ENCODE measurements around the gene ATP1A1. TPM values are rescaled to one million over a fixed set of nuclear protein-coding genes. Genes with fewer than 3 reads are reported as not detected.

ATP1A1 gene
- total and polyA plus RNA-seq, 9 of the 15 experiments (the other 6 are each of a cell fraction or from before 2014, with no cell fraction given): 99.3 to 513 (median 234) TPM

DNA sequence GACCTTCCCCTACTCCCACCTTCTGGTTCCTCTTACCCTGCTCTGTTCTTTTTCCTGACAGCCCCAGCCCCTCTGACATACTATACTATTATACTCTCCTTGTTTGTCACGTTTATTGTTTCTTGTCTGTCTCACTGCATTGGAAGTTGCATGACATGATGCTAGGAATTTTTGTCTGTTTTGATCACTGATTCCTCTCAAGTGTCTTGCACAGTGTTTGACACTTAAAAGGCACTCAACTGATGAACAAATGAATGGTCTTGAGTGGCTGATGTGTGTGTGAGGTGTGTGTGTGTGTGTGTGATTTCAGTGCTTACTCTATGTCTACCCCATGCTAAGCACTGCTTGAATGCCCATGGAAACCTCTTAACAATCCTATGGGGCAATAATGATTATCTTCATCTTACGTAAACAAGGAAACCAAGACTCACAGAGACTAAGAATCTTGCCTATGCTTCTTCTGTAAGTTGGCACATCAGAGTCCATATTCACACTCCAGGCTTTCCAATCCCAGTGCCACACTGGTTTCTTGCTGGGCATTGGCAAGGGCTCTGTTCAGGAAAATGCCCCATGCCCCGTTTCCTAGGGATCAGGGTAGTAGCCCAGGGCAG lies 59.7 kb downstream of the ATP1A1 start:
- Histone ChIP-seq H3K4me3 (no peak overlapping the region), H4K20me1 (replicated peaks; ENCODE audit: control insufficient read depth, insufficient read depth, low read length) (no peaks in the 10 kb centered on the region), H3K4me2 (ENCODE audit: insufficient read depth, low read length) (no peak overlapping the region; the same call in 1 of the 2 replicates), H3K9me1 (ENCODE audit: control insufficient read depth, insufficient read depth, low read length) (no peaks in the 10 kb centered on the region), H3K79me2 (ENCODE audit: control insufficient read depth, insufficient read depth, low read length) (no peaks in the 10 kb centered on the region), H2AFZ (ENCODE audit: low read depth, low read length) (peak overlapping the region; percentile 51), H3K9me3 (replicated peaks; ENCODE audit: control insufficient read depth, insufficient read depth, low read depth, low read length) (no peaks in the 10 kb centered on the region), H3K9ac (ENCODE audit: insufficient read depth in 1 of 2, low read depth in 2 of 2, low read length in 2 of 2) (0 out of 4 replicates have a peak overlapping the region, but pooled peaks of 1 of the 2 experiments have one; percentile 66), H3K36me3 (ENCODE audit: control insufficient read depth, insufficient read depth, low read length) (no peaks in the 10 kb centered on the region), H3K27me3 (ENCODE audit: control insufficient read depth in 2 of 2, insufficient read depth in 2 of 2, low read length in 2 of 2) (no peaks in the 10 kb centered on the region), H3K4me1 (replicated peaks in 1 of 2; ENCODE audit: control insufficient read depth in 2 of 2, insufficient read depth in 2 of 2, low read length in 2 of 2) (peaks cover 16 to 29% of the 10 kb centered on the region in 2 experiments; a peak in 4 of 5 replicates), H3K27ac (ENCODE audit: extremely low read depth, low read depth, low read length) (no peak overlapping the region)
- ChIA-PET POLR2A (interaction anchor here (0.5 to 2.1 kb wide), 6 partner anchors 9 to 1677 kb away, joined by 3 to 8 read pairs (median 3); no protein-coding TSS in a partner anchor), CTCF (ENCODE audit: low intra/inter-chr PET ratio) (no interaction called here)
- peak; percentile 23 for FAIRE-seq
- no peak for DNase-seq (ENCODE audit: extremely low read depth in 1 of 4, low spot score in 3 of 4)
- TF ChIP-seq FOXA3 (CRISPR knock-in tag; conservative IDR thresholded peaks at IDR 0.05 in 1 of 2, IDR thresholded peaks at IDR 0.05 in 1 of 2) (peak in 1 of 2 experiments; percentile 56; a peak in 2 of 4 replicates), BRD4 (IDR thresholded peaks at IDR 0.05) (no peak), EP400 (IDR thresholded peaks at IDR 0.05) (0 out of 2 replicates have a peak, but pooled peaks have one; percentile 14), CEBPG (CRISPR knock-in tag; IDR thresholded peaks at IDR 0.05) (no peak), CEBPG (tag; conservative IDR thresholded peaks at IDR 0.05 in 1 of 2, IDR thresholded peaks at IDR 0.05 in 1 of 2) (0 out of 4 replicates have a peak, but pooled peaks of 1 of the 2 experiments have one; percentile 26), POLR2A (conservative IDR thresholded peaks at IDR 0.05) (no peak), CEBPB (tag; IDR thresholded peaks at IDR 0.05) (peak; percentile 58)
- in situ Hi-C loops (cut with MboI) (no loop called here), intact Hi-C loops (cut with micrococcal nuclease) (no loop called here)
- no TSS peak for BruUV-seq (replicated peaks)
- 57% methylated on average over 3 of the region's 3 CpGs for WGBS (ENCODE audit: insufficient coverage, low coverage, missing lambda C conversion rate)
- no peak; the same call in 2 of the 3 replicates for ATAC-seq
